HG03196 (cell line): ENCODE measurements around the gene ATG4B.
A peak's percentile ranks its signal among the peaks of the same experiment; 100 is the strongest.
"Not testable (repeated sequence)": the region's sequence is repeated elsewhere in the genome, so short reads cannot be mapped to it uniquely, and the experiment has no call there.

Experiments
- ATAC-seq: cut with Tn5 transposase; IDR thresholded peaks from one replicate; pipeline ENCODE4 v1.9.1; 2021; ENCODE audit not compliant: unreplicated experiment

The ATG4B gene

GRCh38 chr2:241637018-241637794, at the start of gene ATG4B, which contains the start of gene THAP4:
Gene ATG4B, plus strand, starts transcription at chr2:241637693. Its CDS starts 22 bp downstream, at chr2:241637715.
Gene THAP4, minus strand, starts transcription at chr2:241637158. Its CDS starts 141 bp downstream, at chr2:241637017.
- peak; percentile 80 for ATAC-seq

- not testable (repeated sequence) for ATAC-seq
Observed at GRCh38 chr2:241589863-241590262, 47.6 kb upstream of the ATG4B start.

GRCh38 chr2:241590496-241591455, 46.7 kb upstream of the ATG4B start:
- ATAC-seq = not testable (repeated sequence)

- ATAC-seq = no peak
Observed at GRCh38 chr2:241592126-241592845, 45.2 kb upstream of the ATG4B start.

GRCh38 chr2:241593271-241593670, 44.2 kb upstream of the ATG4B start:
- no peak for ATAC-seq

GRCh38 chr2:241595600-241596140, 41.8 kb upstream of the ATG4B start:
- no peak for ATAC-seq

- no peak for ATAC-seq
Observed at GRCh38 chr2:241597561-241597960, 39.9 kb upstream of the ATG4B start.

- no peak for ATAC-seq
Observed at GRCh38 chr2:241598061-241598460, 39.4 kb upstream of the ATG4B start.

GRCh38 chr2:241598487-241598886, 39.0 kb upstream of the ATG4B start:
- ATAC-seq = no peak

GRCh38 chr2:241599615-241600014, 37.9 kb upstream of the ATG4B start:
- ATAC-seq = no peak

- ATAC-seq = no peak
Observed at GRCh38 chr2:241601841-241602240, 35.7 kb upstream of the ATG4B start.

GRCh38 chr2:241602720-241603119, 34.8 kb upstream of the ATG4B start:
- no peak for ATAC-seq

- no peak for ATAC-seq
Observed at GRCh38 chr2:241603686-241604085, 33.8 kb upstream of the ATG4B start.

GRCh38 chr2:241606186-241606585, 31.3 kb upstream of the ATG4B start:
- ATAC-seq = no peak

- no peak for ATAC-seq
Observed at GRCh38 chr2:241607162-241607885, 30.2 kb upstream of the ATG4B start.

GRCh38 chr2:241608881-241609280, 28.6 kb upstream of the ATG4B start:
- ATAC-seq = no peak

- ATAC-seq = peak; percentile 94
Observed at GRCh38 chr2:241609859-241610793, 27.4 kb upstream of the ATG4B start.

- no peak for ATAC-seq
Observed at GRCh38 chr2:241611062-241611461, 26.4 kb upstream of the ATG4B start.
